Measurements from ENCODE around the gene GNG12.
"Not testable (repeated sequence)": the region's sequence is repeated elsewhere in the genome, so short reads cannot be mapped to it uniquely, and the experiment has no call there.

The GNG12 gene

GRCh38 chr1:67676287-67676686 lies 157.0 kb downstream of the GNG12 start:
- DNase-seq, result no peak

GRCh38 chr1:67675800-67676199 lies 157.5 kb downstream of the GNG12 start:
- peak; percentile 54 for DNase-seq

- DNase-seq, result peak; percentile 56
Measured at GRCh38 chr1:67674260-67675011, 158.8 kb downstream of the GNG12 start.

- DNase-seq, result no peak
Measured at GRCh38 chr1:67673468-67674201, 159.6 kb downstream of the GNG12 start.

DNA sequence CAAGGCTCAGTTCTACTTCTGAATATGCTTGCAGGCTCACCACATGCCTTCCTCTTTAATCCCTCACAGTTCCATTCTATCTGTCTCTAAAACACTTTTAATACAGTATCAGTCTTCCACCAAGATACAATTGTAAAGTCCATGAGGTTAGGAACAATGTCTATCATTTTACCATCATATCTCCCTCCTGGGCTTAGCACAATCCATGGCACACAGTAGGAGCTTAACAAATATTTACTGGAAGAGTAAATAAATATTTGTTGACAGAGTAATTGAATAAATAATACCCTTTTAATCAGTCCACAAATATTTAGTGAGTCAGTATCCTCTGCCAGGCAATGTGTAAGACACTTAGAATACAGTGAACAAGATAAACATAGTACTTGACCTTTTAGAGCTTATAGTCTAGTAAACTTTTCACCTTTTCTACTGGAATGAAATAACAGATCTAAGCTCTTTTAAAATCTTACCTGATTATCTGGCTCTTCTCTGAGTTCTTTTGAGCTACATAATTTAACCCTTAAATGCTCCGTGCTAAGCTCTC lies 160.9 kb downstream of the GNG12 start:
- DNase-seq, result no peak

- DNase-seq, result no peak
Measured at GRCh38 chr1:67668660-67669059, 164.6 kb downstream of the GNG12 start.

- no peak for DNase-seq
Measured at GRCh38 chr1:67666636-67667035, 166.6 kb downstream of the GNG12 start.

GRCh38 chr1:67665307-67665706 lies 168.0 kb downstream of the GNG12 start:
- not testable (repeated sequence) for DNase-seq

DNA sequence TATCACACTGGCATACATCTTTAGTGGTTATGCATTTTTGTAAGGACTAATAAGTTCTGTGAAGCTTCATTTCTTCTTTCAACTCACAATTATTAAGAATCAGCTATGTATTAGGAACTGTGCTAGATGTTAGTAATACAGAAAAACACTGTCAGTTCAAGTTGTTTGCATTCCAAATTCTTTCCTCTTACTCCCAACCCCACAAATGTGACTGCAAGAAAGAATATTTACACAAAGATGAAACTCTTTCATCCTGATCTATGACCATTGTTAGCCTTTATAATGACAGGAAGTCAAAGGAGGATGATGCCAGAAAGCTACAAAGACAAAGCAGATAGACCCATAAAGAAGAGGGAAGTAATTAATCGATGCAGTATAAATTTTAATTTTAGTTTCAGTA lies 169.2 kb downstream of the GNG12 start:
- no peak for DNase-seq

- no peak for DNase-seq
Measured at GRCh38 chr1:67662884-67663283, 170.4 kb downstream of the GNG12 start.

DNA sequence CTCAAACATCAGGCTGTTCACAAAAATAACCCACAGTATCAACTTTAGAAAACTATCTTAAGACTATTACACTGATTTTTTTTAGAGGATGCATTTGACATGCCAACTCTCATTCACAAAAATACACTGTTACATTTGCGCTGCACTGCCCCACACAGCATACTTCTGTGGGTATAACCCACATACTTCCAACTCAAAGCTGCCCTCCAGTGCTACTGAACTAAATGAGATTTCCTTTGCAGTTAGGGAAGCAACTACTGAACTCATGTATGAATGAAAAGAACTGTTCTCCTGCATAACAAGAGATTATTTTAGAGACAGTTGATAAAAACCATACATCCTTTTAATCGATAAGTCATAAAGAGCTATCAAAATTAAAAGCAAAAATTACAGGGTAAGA lies 174.0 kb downstream of the GNG12 start:
- no peak for DNase-seq

DNA sequence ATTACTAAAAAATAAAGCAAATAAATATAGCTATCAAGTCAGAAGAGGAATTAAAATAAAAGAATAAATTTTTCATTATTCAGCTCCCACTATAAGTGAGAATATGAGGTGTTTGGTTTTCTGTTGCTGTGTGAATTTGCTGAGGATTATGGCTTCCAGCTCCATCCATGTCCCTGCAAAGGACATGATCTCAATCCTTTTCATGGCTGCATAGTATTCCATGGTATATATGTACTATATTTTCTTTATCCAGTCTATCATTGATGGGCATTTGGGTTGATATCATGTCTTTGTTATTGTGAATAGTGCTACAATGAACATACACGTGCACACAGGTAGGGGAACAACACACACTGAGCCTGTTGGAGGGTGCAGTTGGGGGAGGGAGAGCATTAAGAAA lies 176.1 kb downstream of the GNG12 start:
- DNase-seq, result not testable (repeated sequence)

DNA sequence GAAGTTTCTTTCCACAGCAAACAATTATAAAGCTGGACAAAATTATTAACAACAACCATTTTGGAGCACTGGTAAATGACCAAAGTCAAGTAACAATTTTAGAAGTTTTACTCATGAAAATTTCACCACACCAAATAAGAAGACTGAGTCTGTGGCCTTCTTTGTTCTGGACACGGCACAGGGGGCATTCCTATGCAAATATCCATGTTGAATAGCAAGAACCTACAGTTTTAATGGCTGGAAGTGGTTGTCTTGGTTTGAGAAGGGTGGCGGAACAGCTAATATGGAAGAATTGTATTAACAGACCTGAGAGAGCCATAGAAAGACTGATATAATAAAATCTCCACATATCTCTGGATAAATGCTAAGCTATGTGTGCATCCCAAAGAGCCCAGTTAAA lies 177.7 kb downstream of the GNG12 start:
- no peak for DNase-seq

DNA sequence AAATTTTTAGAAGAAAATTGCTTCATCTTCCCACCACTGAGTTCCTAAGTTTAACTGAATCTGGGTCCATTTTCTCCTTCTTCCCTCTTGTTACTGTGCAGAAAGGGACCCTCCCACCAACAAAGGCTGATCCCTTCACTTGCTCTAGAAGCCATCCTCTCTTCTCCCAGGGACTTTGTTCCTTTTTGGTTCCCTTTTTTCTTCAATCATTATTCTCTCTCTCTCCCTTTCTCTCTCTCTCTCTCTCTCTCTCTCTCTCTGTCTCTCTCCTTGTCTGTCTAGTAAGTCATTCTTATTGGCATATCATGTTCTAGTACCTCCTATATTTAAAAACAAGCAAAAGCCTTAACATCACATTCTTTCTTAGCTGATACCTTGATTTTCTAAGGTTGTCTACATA lies 180.0 kb downstream of the GNG12 start:
- no peak for DNase-seq

GRCh38 chr1:67652800-67653199 lies 180.5 kb downstream of the GNG12 start:
- DNase-seq, result peak; percentile 32
